IMR-90 (cell line): ENCODE measurements around the gene PRODH. TPM values are rescaled to one million over a fixed set of nuclear protein-coding genes. Genes with fewer than 3 reads are reported as not detected.
"Not testable (repeated sequence)": the region's sequence is repeated elsewhere in the genome, so short reads cannot be mapped to it uniquely, and the experiment has no call there.

Source experiments
- ATAC-seq: fragments of 200-7000 bp; cut with Tn5 transposase; 2 replicates; pipeline ENCODE4 v1.9.1; 2020; ENCODE audit warnings: low read depth, mild to moderate bottlenecking, moderate library complexity
- BruUV-seq: library from RNA; stranded (reverse); fragments of 400-500 nt; replicated peaks from 2 replicates; lab custom pipeline; 2021; lab: Mats Ljungman, UMichigan
- CTCF ChIA-PET: fragments of 300-600 bp; formaldehyde crosslinking; extraction: SDS; loops from one replicate; lab custom pipeline; 2021; ENCODE audit warnings: antibody characterized with exemption; lab: Yijun Ruan, JAX
- POLR2A ChIA-PET: fragments of 300-600 bp; sonication (Branson Sonifier 250); formaldehyde crosslinking; loops from one replicate; lab custom pipeline; 2022; ENCODE audit warnings: antibody characterized with exemption; ENCODE audit not compliant: unreplicated experiment; lab: Charles Lee
- DNase-seq: peaks from one replicate; pipeline ENCODE4 v3.0.0; 2013
- H2AFZ ChIP-seq: replicated peaks from 2 replicates; pipeline ENCODE3; 2013; ENCODE audit warnings: low read length, mild to moderate bottlenecking; ENCODE audit not compliant: poor library complexity
- H2AK5ac ChIP-seq: 2 replicates; pipeline ENCODE4 v1.6.1; 2013; ENCODE audit warnings: low read depth, low read length, inconsistent platforms
- H2AK9ac ChIP-seq: replicated peaks from 2 replicates; pipeline ENCODE3; 2013; ENCODE audit warnings: mild to moderate bottlenecking, low read depth, low read length, moderate library complexity; ENCODE audit not compliant: poor library complexity
- H2BK120ac ChIP-seq: 2 replicates; pipeline ENCODE4 v1.6.1; 2013; ENCODE audit warnings: low read depth, low read length, inconsistent platforms
- H2BK15ac ChIP-seq: 3 replicates; pipeline ENCODE4 v1.6.1; 2013; ENCODE audit warnings: low read depth, low read length, inconsistent platforms
- H2BK20ac ChIP-seq: 2 replicates; pipeline ENCODE4 v1.6.1; 2013; ENCODE audit warnings: low read depth, mild to moderate bottlenecking, inconsistent platforms, low read length, moderate library complexity
- H2BK5ac ChIP-seq: 2 replicates; pipeline ENCODE4 v1.6.1; 2013; ENCODE audit warnings: mild to moderate bottlenecking, low read depth, low read length, inconsistent platforms; ENCODE audit not compliant: poor library complexity, severe bottlenecking
- H3K14ac ChIP-seq: replicated peaks from 2 replicates; pipeline ENCODE4 v1.6.1; 2013; ENCODE audit warnings: low read depth, low read length, inconsistent platforms
- H3K18ac ChIP-seq: 2 replicates; pipeline ENCODE4 v1.6.1; 2013; ENCODE audit warnings: low read depth, low read length, control low read depth
- H3K23ac ChIP-seq: 2 replicates; pipeline ENCODE4 v1.6.1; 2013; ENCODE audit warnings: low read depth, low read length, inconsistent platforms
- H3K27ac ChIP-seq: 2 replicates; pipeline ENCODE4 v1.5.1; 2013; ENCODE audit warnings: mild to moderate bottlenecking, control low read depth, low read length; ENCODE audit not compliant: insufficient read depth
- H3K27me3 ChIP-seq: 2 replicates; pipeline ENCODE4 v1.6.1; 2013; ENCODE audit warnings: low read length; ENCODE audit not compliant: control insufficient read depth, insufficient read depth
- H3K36me3 ChIP-seq: 2 replicates; pipeline ENCODE4 v1.6.1; 2013; ENCODE audit warnings: low read length, mixed read lengths; ENCODE audit not compliant: control insufficient read depth, insufficient read depth
- H3K4ac ChIP-seq: 2 replicates; pipeline ENCODE4 v1.6.1; 2013; ENCODE audit warnings: low read depth, low read length, inconsistent platforms
- H3K4me1 ChIP-seq: 2 replicates; pipeline ENCODE4 v1.6.1; 2013; ENCODE audit warnings: low read length, mixed read lengths; ENCODE audit not compliant: control insufficient read depth, insufficient read depth
- H3K4me2 ChIP-seq: 2 replicates; pipeline ENCODE4 v1.6.1; 2013; ENCODE audit warnings: low read depth, mild to moderate bottlenecking, control low read depth, low read length, moderate library complexity
- H3K4me3 ChIP-seq: 2 replicates; pipeline ENCODE4 v1.5.1; 2013; ENCODE audit warnings: low read depth, mild to moderate bottlenecking, control low read depth, low read length, moderate library complexity; ENCODE audit not compliant: insufficient read depth
- H3K56ac ChIP-seq: 2 replicates; pipeline ENCODE4 v1.6.1; 2013; ENCODE audit warnings: low read length, inconsistent platforms; ENCODE audit not compliant: insufficient read depth; ENCODE audit errors: extremely low read depth
- H3K79me1 ChIP-seq, 2 experiments: 2 replicates each; pipeline ENCODE4 v1.6.1; 2013; ENCODE audit warnings: low read length in 2 of 2, inconsistent platforms in 1 of 2, low read depth in 1 of 2
- H3K9ac ChIP-seq: 2 replicates; pipeline ENCODE4 v1.6.1; 2013; ENCODE audit warnings: low read depth, low read length, control low read depth
- H3K9me1 ChIP-seq: 2 replicates; pipeline ENCODE4 v1.6.1; 2013; ENCODE audit warnings: low read length, inconsistent platforms; ENCODE audit not compliant: insufficient read depth
- H3K9me3 ChIP-seq: 2 replicates; pipeline ENCODE4 v1.6.1; 2013; ENCODE audit warnings: low read length; ENCODE audit not compliant: control insufficient read depth, insufficient read depth
- H4K20me1 ChIP-seq: 2 replicates; pipeline ENCODE4 v1.6.1; 2013; ENCODE audit warnings: low read length, inconsistent platforms; ENCODE audit not compliant: insufficient read depth
- H4K5ac ChIP-seq: 2 replicates; pipeline ENCODE4 v1.6.1; 2013; ENCODE audit warnings: mild to moderate bottlenecking, low read depth, low read length, control low read depth
- H4K8ac ChIP-seq, 2 experiments: 2 replicates each; pipeline ENCODE4 v1.6.1; 2013; ENCODE audit warnings: low read depth in 2 of 2, low read length in 2 of 2, control low read depth in 1 of 2, inconsistent platforms in 1 of 2
- H4K91ac ChIP-seq: 2 replicates; pipeline ENCODE4 v1.6.1; 2013; ENCODE audit warnings: low read depth, low read length, inconsistent platforms; ENCODE audit not compliant: insufficient read depth
- FOS ChIP-seq: fragments of 150-350 bp; IDR thresholded peaks from 2 replicates; pipeline ENCODE4 v1.6.1; 2016; ENCODE audit warnings: low read depth, low read length
- POLR2A ChIP-seq: IDR thresholded peaks from 2 replicates; pipeline ENCODE4 v1.6.1; 2012; ENCODE audit warnings: mild to moderate bottlenecking, low read depth, low read length
- WGBS, 2 experiments: methylation state at CpG; one replicate each; pipeline versions ENCODE4 v1.1.5 to v1.1.7; 2013; ENCODE audit warnings: missing lambda C conversion rate in 2 of 2; ENCODE audit not compliant: insufficient read length in 1 of 2; ENCODE audit errors: extremely low coverage in 2 of 2; 5-methylcytosine and 5-hydroxymethylcytosine counted together
- dilution Hi-C: fragments of 300-500 bp; cut with HindIII; formaldehyde crosslinking; loops from one replicate; pipeline ENCODE4 v1.14.3; 2018; ENCODE audit warnings: low sequenced_read_pairs; ENCODE audit not compliant: unreplicated experiment
- in situ Hi-C: fragments of 300-500 bp; cut with MboI; formaldehyde crosslinking; loops from 3 replicates; pipeline ENCODE4 v1.14.3; 2019; ENCODE audit warnings: low sequenced_read_pairs, inconsistent platforms, mixed read lengths
- intact Hi-C: fragments of 100-400 bp; cut with micrococcal nuclease; formaldehyde crosslinking; loops from 2 replicates; pipeline ENCODE4 v1.10.0; 2022
- polyA plus RNA-seq, 3 experiments: library from polyadenylated mRNA; depleted of rRNA; stranded (reverse); fragments of >200 nt; gene quantifications; 2 replicates each; pipeline ENCODE4 v1.2.3, GENCODE V29; 2012; ENCODE audit warnings: low replicate concordance in 1 of 3
- total RNA-seq: library from RNA; depleted of rRNA; stranded (reverse); fragments of >200 nt; gene quantifications from 2 replicates; pipeline ENCODE4 v1.2.3, GENCODE V29; 2012

Gene PRODH
- total and polyA plus RNA-seq, 2 of the 4 experiments (the other 2 are of a cell fraction), result 0.02 TPM; not detected in 1

DNA sequence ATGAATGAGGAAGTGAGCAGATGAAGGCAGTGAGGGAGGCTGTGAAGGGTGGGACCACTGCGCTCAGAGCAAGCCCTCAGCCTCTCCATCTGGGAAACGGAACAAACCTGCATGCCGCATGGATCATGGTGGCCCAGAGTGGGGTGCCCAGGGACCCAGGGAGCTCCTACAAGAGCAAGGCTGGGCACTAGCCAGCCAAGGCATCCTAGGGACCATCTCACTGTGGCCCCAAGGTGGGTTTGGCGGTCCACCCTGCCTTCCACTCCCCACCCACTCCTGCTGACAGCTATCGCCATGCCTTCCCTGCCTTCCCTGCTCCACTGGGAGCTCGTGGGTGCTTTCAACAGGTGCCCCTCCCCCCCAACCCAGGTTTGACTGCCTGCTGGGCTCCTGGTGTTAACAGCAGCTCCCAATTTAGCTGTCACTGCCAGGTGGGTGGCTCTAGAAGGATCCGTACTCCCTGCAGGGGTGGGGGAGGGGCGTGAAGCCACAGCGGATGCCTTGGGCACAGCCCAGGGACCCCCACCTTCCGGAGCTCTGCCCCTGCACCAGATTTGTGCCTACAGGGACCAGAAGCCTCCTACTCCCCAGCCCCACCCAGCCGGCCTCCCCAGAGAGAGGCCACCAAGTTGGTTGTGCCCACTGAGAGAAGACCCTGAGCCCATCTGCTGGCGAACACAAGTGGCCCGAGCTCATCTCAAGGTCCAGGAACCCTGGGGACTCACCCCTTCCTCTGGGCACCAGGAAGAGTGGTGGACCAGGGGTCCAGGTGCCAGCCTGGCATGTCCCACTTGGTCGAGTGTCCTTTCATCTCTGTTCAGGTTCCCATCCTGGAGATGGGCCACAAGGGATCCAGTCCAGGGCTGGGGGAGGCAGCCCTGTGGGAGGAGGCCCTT is 29.7 kb upstream of the PRODH start (continued):
- TF ChIP-seq POLR2A (no peak), FOS (no peak)

DNA sequence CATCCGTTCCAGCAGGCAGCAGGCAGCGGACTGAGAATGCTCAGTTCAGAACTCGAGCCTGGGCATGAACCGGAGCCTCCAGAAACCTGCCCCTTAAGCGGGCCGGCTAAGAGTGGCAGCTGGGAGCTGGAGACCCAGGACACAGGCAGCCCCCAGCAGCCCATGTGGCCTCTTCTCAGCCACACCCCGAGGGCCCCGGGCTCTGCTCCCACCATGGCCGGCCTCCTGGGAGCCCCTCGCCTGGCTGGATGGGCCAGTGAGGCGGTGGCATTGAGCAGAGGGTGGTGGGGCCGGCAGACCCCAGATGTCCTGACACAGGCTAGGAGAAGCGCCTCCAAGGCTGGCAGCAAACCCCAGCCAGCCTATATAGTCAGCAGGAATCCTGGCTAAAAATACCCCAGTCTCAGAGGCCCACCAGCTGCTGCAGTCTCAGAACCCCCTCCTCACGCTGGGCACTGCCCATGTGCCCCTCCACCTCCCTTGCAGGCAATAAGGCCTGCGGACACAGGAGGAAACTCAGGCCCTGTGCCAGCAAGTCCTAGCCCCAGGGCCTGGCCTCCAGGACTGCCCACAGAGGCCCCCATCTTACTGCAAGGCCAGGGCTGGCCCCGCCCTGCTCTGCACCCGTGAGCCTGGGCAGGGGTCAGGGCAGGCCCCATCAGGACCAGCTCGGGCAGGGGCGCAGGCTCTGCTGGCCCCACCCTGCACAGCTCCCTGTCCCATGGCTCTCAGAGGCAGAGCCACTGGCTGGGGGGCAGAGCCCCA is 28.6 kb upstream of the PRODH start:
- H3K27ac ChIP-seq, intact Hi-C loops, H4K20me1 ChIP-seq, H4K8ac ChIP-seq, DNase-seq, CTCF ChIA-PET, BruUV-seq, H3K79me1 ChIP-seq, ATAC-seq, H3K4me1 ChIP-seq, H3K9ac ChIP-seq, H4K91ac ChIP-seq, H2BK20ac ChIP-seq, H2AK5ac ChIP-seq, H2BK120ac ChIP-seq, H3K27me3 ChIP-seq, H3K14ac ChIP-seq, H3K18ac ChIP-seq, dilution Hi-C loops, H4K5ac ChIP-seq, H3K4ac ChIP-seq, H3K4me3 ChIP-seq, H2BK5ac ChIP-seq, POLR2A ChIA-PET, H3K4me2 ChIP-seq, H3K56ac ChIP-seq, H3K23ac ChIP-seq, H3K36me3 ChIP-seq, H2AK9ac ChIP-seq, H2BK15ac ChIP-seq, H3K9me3 ChIP-seq, H2AFZ ChIP-seq, H3K9me1 ChIP-seq: not testable (repeated sequence)
- WGBS, 2 experiments, result no CpG with 5 or more reads among the region's 19 CpGs
- in situ Hi-C loops, result loop anchor here (25.0 kb wide), 1 partner anchor 398 kb away; no protein-coding TSS in a partner anchor

GRCh38 chr22:18964051-18964450 is 28.0 kb upstream of the PRODH start:
- in situ Hi-C loops, result loop anchor here (25.0 kb wide), 1 partner anchor 398 kb away; no protein-coding TSS in a partner anchor
- CTCF ChIA-PET, H2AFZ ChIP-seq, H3K4me3 ChIP-seq, H4K91ac ChIP-seq, POLR2A ChIA-PET, H3K56ac ChIP-seq, intact Hi-C loops, H3K9ac ChIP-seq, H3K23ac ChIP-seq, H2BK20ac ChIP-seq, H3K9me1 ChIP-seq, H3K4me2 ChIP-seq, H2BK15ac ChIP-seq, H2AK9ac ChIP-seq, H4K8ac ChIP-seq, H2AK5ac ChIP-seq, H3K4me1 ChIP-seq, dilution Hi-C loops, H3K27ac ChIP-seq, DNase-seq, H4K5ac ChIP-seq, ATAC-seq, H3K79me1 ChIP-seq, H3K18ac ChIP-seq, H3K4ac ChIP-seq, H3K14ac ChIP-seq, H2BK5ac ChIP-seq, H2BK120ac ChIP-seq, H3K36me3 ChIP-seq, BruUV-seq, H4K20me1 ChIP-seq, H3K27me3 ChIP-seq, H3K9me3 ChIP-seq: not testable (repeated sequence)
- 58% methylated on average over 2 of the region's 10 CpGs; no CpG with 5 or more reads in 1 of the 2 experiments for WGBS, 2 experiments
